HG02588 (cell line): ENCODE data around the gene DPYSL4.

Source experiments
- ATAC-seq: cut with Tn5 transposase; IDR thresholded peaks from one replicate; pipeline ENCODE4 v1.9.1; 2021; ENCODE audit warnings: mild to moderate bottlenecking, moderate library complexity; ENCODE audit not compliant: unreplicated experiment

Gene DPYSL4

GRCh38 chr10:132162590-132163277 is 24.0 kb upstream of the DPYSL4 start:
- ATAC-seq: no peak

- no peak for ATAC-seq
Observed at GRCh38 chr10:132163278-132163765, 23.4 kb upstream of the DPYSL4 start.

GRCh38 chr10:132163826-132164515 is 22.8 kb upstream of the DPYSL4 start:
- no peak for ATAC-seq

DNA sequence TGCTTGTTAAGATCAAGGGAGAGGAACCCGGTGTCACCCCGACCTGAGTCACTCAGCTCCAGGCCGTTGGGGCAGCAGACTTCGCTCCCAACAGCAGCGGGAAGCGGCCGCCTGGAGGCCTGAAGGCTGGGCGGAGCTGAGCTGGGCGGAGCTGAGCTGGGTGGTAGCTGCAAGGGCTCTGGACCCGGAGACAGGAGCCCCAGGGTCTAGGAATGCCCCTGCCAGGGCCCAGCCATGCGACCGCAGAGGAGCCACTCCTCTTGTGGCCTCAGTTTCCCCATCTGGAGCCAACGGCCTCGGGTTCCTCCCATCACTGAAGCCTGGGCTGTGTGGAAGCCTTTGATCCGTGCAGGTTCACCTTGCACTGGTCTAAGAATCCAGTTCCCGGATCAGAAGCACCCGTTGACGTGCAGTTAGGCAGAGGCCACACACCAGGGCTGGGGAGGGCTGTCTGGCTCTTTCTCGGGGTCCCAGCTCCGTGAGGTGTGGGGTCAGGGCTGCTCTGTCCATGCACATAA is 21.9 kb upstream of the DPYSL4 start:
- ATAC-seq: no peak

DNA sequence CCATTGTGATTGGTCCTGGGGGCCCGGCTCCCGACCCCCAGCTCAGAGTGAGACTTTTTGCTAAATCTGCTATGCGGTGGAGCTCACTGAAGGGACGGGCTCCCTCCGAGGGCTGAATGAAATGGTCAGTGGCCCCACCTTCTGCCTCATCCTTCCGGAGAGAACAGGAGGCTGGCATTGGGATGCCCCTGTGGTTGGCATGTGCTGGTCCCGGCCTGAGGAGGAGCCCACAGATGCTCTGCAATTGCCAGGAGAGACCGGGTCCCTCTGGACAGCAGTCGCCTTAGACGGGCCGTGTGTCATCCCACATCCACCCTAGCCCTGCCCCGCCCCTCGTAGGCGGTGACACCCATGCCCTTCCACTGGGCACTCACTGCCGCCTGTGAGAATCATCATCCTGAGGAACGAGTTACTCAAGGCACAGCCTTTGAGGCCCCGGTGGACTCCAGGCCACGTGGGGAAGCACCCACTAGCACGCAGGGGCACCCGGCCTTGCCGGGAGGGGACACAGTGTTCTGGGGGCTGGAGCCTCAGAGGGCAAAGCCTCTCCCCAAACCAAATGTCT is 21.2 kb upstream of the DPYSL4 start:
- no peak for ATAC-seq

DNA sequence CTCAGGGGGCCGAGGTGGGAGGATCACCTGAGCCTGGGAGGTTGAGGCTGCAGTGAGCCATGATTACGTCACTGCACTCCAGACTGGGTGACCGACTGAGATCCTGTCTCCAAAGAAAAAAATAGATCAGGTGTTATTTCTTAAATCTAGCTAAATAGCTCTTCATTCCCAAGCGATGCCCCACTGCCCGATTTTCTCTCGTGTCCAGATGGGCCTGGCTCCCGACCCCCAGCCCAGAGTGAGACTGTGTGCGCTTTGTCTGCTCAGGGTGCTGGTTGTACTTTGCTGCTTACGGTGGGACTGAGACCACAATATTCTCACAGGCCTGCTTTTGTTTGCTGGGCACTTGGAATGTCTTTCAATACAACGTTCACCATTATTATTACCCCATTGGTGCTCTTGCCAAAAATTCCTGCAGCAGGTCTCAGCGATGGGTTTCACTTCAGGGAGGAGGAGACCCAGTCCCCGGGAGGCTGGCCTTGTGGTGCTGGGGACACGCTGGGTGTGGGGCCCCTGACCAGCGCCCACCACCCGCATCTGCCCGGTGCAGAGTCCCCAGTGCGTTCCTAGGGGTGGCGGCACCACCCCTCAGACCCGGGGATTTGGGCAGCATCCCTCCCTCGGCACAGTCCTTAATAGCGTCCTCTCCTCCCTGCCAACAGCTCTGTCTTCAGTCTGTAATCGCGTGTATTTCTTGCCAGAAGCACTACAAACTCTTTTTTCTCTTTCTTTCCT is 20.4 kb upstream of the DPYSL4 start:
- ATAC-seq: no peak

- ATAC-seq: no peak
Observed at GRCh38 chr10:132167041-132167674, 19.6 kb upstream of the DPYSL4 start.

DNA sequence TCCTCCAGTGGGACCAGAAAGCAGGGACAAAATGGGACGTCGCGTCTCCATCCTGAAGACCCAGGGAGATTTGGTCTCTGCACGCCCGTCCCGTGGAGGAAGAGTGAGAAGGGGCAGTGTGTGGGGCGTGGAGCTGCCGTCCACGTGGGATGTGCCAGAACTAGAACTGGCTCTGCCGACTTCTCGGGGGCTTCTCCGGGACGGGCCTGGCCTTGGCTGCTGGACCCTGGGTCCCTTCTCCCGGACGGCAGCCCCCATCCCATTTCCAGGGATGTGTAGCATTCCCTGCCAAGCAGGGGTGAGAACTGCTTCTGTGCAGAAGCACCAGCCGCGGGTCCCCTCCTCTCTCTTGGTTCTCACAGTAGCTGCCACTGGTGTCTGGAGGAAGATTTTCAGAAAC is 18.8 kb upstream of the DPYSL4 start:
- no peak for ATAC-seq

- no peak for ATAC-seq
Observed at GRCh38 chr10:132168571-132169030, 18.1 kb upstream of the DPYSL4 start.

GRCh38 chr10:132169031-132169765 is 17.6 kb upstream of the DPYSL4 start:
- no peak for ATAC-seq

GRCh38 chr10:132169766-132170560 is 16.8 kb upstream of the DPYSL4 start:
- ATAC-seq: no peak

GRCh38 chr10:132170561-132171361 is 16.0 kb upstream of the DPYSL4 start:
- ATAC-seq: no peak

DNA sequence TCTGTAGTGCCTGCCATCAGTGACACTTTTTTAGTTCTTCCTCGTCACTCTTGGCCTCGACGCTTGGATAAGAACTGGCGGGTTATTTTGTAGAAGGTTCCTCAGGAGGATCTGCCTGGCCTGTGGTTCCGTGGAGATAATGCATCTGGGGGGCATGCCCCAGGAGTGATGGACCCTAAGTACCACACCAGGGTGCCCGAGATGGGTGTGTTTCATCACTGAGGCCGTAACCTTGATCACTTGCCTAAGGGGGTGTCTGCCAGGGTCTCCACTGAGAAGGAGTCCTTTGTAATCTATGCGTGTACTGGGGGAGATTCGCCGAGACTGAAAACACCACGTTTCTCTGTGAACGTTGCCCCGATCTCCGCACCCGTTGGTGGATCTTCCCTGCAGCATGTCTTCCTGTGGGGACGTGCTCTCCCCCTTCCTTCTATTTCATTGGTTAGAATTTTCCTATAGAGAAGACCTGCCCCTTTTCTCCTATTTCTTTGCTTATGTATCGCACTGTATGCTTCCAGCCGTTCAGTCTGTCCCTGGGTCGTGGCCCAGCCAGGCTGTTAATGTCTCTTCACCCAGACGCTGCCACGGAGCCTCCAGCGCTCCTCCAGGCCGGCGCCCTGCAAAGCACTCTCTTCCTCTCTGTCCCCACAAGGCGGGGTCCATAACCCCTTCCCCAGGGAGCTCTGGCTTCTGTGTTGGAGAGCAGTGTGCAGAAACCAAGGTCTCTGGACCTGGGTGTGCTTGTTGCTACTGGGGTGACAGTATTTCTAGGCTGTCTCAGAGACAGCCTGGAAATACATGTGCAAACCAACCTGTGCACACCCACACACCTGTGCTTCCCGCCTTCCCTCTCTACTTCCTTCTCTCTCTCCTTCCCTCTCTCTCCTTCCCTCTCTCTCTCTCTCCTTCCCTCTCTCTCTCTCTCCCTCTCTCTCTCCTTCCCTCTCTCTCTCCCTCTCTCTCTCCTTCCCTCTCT is 14.4 kb upstream of the DPYSL4 start:
- ATAC-seq: no peak

DNA sequence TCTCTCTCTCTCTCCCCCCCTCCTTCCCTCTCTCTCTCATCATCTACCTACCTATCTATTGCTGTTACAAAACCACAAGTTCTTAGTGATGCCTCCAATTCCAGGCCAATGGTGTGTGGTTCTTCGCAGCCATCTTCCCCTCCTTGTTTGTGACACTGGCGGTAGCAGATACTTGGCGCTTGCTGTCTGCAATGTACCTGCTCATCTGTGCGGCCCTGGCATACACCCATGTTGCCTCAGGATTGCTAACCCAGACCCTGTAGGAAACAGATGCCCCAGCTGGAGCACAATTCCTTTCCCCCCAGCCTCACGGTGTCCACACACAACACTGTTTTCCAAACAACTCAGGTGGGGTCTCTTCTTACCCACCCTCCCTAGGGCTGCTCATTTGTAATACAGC is 13.6 kb upstream of the DPYSL4 start:
- ATAC-seq: no peak

DNA sequence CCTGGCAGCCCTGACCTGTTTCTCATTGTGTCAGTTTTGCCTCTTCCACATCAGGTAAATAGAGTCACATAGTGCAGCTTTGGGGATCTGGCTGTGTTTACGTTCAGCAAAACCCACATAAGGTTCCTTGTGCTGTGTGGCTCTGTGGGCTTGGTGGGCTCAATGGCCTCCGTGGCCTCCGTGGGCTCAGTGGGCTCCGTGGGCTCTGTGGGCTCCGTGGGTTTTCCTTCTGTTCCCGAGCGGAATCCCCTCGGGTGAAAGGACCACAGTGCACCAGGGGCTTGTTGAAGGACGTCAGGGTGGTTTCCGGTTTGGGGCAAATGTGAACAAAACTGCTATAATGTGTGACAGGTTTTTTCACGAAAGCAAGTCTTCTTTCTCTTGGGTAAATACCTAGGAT is 12.5 kb upstream of the DPYSL4 start:
- ATAC-seq: no peak

DNA sequence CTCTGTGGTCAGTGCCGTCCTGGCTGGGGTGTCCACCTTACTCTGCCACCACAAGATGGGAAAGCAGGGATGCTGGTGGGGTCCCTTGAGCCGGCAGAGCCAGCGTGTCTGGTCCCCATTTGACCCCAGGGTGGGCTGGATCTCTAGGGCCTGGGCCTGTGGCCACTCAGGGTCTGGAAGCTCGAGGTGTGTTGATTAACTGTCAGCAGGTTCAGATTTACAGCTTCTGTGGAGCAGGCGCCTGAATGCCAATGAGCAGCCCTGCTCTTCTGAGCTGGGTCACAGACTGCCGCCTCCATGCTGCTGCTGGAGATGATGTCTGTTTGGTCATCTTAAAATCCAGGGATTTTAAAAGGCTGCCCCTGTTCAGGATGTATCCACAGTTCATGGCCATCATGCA is 11.3 kb upstream of the DPYSL4 start:
- no peak for ATAC-seq

GRCh38 chr10:132175907-132176581 is 10.7 kb upstream of the DPYSL4 start:
- ATAC-seq: no peak
